ENCODE measurements around the gene COL6A2. TPM values are rescaled to one million over a fixed set of nuclear protein-coding genes. Genes with fewer than 3 reads are reported as not detected.

The COL6A2 gene
- total RNA-seq, 2 donors from 2014 or later, result 259 to 377 TPM

GRCh38 chr21:46154155-46154954 is 56.4 kb downstream of the COL6A2 start:
- no peaks in the 10 kb centered on the region for H3K36me3 Mint-ChIP-seq (ENCODE audit: low read depth)
- no peaks in the 10 kb centered on the region for H3K27me3 ChIP-seq (ENCODE audit: control insufficient read depth, insufficient read depth, low read length, poor library complexity, severe bottlenecking)
- H3K9ac ChIP-seq (ENCODE audit: extremely low read depth, low read length, poor library complexity, severe bottlenecking), result no peak overlapping the region
- DNase-seq, result peak; percentile 53
- H3K4me1 Mint-ChIP-seq, result peaks cover 3% of the 10 kb centered on the region
- no peaks in the 10 kb centered on the region for H3K27me3 Mint-ChIP-seq (ENCODE audit: insufficient read depth)
- no peak overlapping the region for H3K4me3 ChIP-seq (ENCODE audit: low read length)
- TF ChIP-seq, protein P1, sequence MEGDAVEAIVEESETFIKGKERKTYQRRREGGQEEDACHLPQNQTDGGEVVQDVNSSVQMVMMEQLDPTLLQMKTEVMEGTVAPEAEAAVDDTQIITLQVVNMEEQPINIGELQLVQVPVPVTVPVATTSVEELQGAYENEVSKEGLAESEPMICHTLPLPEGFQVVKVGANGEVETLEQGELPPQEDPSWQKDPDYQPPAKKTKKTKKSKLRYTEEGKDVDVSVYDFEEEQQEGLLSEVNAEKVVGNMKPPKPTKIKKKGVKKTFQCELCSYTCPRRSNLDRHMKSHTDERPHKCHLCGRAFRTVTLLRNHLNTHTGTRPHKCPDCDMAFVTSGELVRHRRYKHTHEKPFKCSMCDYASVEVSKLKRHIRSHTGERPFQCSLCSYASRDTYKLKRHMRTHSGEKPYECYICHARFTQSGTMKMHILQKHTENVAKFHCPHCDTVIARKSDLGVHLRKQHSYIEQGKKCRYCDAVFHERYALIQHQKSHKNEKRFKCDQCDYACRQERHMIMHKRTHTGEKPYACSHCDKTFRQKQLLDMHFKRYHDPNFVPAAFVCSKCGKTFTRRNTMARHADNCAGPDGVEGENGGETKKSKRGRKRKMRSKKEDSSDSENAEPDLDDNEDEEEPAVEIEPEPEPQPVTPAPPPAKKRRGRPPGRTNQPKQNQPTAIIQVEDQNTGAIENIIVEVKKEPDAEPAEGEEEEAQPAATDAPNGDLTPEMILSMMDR (conservative IDR thresholded peaks at IDR 0.05), result no peak
- 92 to 95% methylated on average over 20 to 39 of the region's 39 CpGs for WGBS, 2 experiments (ENCODE audit: insufficient coverage in 1 of 2, insufficient read length in 1 of 2)
- no peaks in the 10 kb centered on the region for H3K9me3 Mint-ChIP-seq
- peaks cover 9% of the 10 kb centered on the region for H3K4me1 ChIP-seq (ENCODE audit: control insufficient read depth, insufficient read depth, low read length)
- H3K27ac ChIP-seq (ENCODE audit: low read depth, low read length), result no peak overlapping the region
- H3K36me3 ChIP-seq (ENCODE audit: control insufficient read depth, insufficient read depth, low read length), result no peaks in the 10 kb centered on the region
- H3K27ac Mint-ChIP-seq, result no peak overlapping the region
- no peak overlapping the region for H3K4me3 Mint-ChIP-seq
- H3K9me3 ChIP-seq (ENCODE audit: control insufficient read depth, low read length), result no peaks in the 10 kb centered on the region

- TF ChIP-seq, protein P1 (conservative IDR thresholded peaks at IDR 0.05), result no peak
- Mint-ChIP-seq H3K27ac (no peak overlapping the region), H3K36me3 (ENCODE audit: low read depth) (peaks cover under 1% of the 10 kb centered on the region), H3K9me3 (peaks cover 1% of the 10 kb centered on the region), H3K4me3 (no peak overlapping the region), H3K27me3 (ENCODE audit: insufficient read depth) (no peaks in the 10 kb centered on the region), H3K4me1 (peaks cover 3% of the 10 kb centered on the region)
- no peak overlapping the region for H3K27ac ChIP-seq (ENCODE audit: low read depth, low read length)
- no peak overlapping the region for H3K9ac ChIP-seq (ENCODE audit: extremely low read depth, low read length, poor library complexity, severe bottlenecking)
- H3K4me1 ChIP-seq (ENCODE audit: control insufficient read depth, insufficient read depth, low read length), result peaks cover 9% of the 10 kb centered on the region
- no peaks in the 10 kb centered on the region for H3K36me3 ChIP-seq (ENCODE audit: control insufficient read depth, insufficient read depth, low read length)
- WGBS, 2 experiments (ENCODE audit: insufficient coverage in 1 of 2, insufficient read length in 1 of 2), result 91 to 92% methylated on average over 10 to 16 of the region's 16 CpGs
- DNase-seq, result peak; percentile 50
- no peak overlapping the region for H3K4me3 ChIP-seq (ENCODE audit: low read length)
- H3K9me3 ChIP-seq (ENCODE audit: control insufficient read depth, low read length), result no peaks in the 10 kb centered on the region
- H3K27me3 ChIP-seq (ENCODE audit: control insufficient read depth, insufficient read depth, low read length, poor library complexity, severe bottlenecking), result no peaks in the 10 kb centered on the region
These were observed 57.1 kb downstream of the COL6A2 start for GRCh38 chr21:46154955-46155513.

- peaks cover 9% of the 10 kb centered on the region for H3K4me1 ChIP-seq (ENCODE audit: control insufficient read depth, insufficient read depth, low read length)
- no peaks in the 10 kb centered on the region for H3K36me3 ChIP-seq (ENCODE audit: control insufficient read depth, insufficient read depth, low read length)
- H3K9ac ChIP-seq (ENCODE audit: extremely low read depth, low read length, poor library complexity, severe bottlenecking), result no peak within 1 kb of the TSS
- H3K4me3 ChIP-seq (ENCODE audit: low read length), result no peak within 1 kb of the TSS
- no peak within 1 kb of the TSS for H3K27ac ChIP-seq (ENCODE audit: low read depth, low read length)
- H3K27ac Mint-ChIP-seq, result no peak within 1 kb of the TSS
- TF ChIP-seq, protein P1 (conservative IDR thresholded peaks at IDR 0.05), result no peak
- H3K27me3 ChIP-seq (ENCODE audit: control insufficient read depth, insufficient read depth, low read length, poor library complexity, severe bottlenecking), result no peaks in the 10 kb centered on the region
- H3K9me3 Mint-ChIP-seq, result peaks cover 5% of the 10 kb centered on the region
- peaks cover 3% of the 10 kb centered on the region for H3K4me1 Mint-ChIP-seq
- WGBS, 2 experiments (ENCODE audit: insufficient coverage in 1 of 2, insufficient read length in 1 of 2), result 93 to 94% methylated on average over 28 to 34 of the region's 34 CpGs
- H3K27me3 Mint-ChIP-seq (ENCODE audit: insufficient read depth), result no peaks in the 10 kb centered on the region
- H3K9me3 ChIP-seq (ENCODE audit: control insufficient read depth, low read length), result no peaks in the 10 kb centered on the region
- DNase-seq, result no peak
- peaks cover 3% of the 10 kb centered on the region for H3K36me3 Mint-ChIP-seq (ENCODE audit: low read depth)
- H3K4me3 Mint-ChIP-seq, result no peak within 1 kb of the TSS
These were observed 57.8 kb downstream of the COL6A2 start, which contains the start of gene FTCD for GRCh38 chr21:46155514-46156377. Gene FTCD (minus strand): TSS chr21:46155579. CDS start chr21:46155523, 56 bp downstream.
